Measurements from ENCODE around the gene TRIM10. TPM values are rescaled to one million over a fixed set of nuclear protein-coding genes. Genes with fewer than 3 reads are reported as not detected.

TRIM10 gene
- total and polyA plus RNA-seq, 2 experiments from 2014 or later, result 0.31 TPM; not detected in 1

- no peak for TF ChIP-seq ZNF462 (CRISPR knock-in tag; IDR thresholded peaks at IDR 0.05)
These were observed 25.3 kb downstream of the TRIM10 start, which contains the start of gene TRIM40 (continued) for GRCh38 chr6:30135757-30136156.

DNA sequence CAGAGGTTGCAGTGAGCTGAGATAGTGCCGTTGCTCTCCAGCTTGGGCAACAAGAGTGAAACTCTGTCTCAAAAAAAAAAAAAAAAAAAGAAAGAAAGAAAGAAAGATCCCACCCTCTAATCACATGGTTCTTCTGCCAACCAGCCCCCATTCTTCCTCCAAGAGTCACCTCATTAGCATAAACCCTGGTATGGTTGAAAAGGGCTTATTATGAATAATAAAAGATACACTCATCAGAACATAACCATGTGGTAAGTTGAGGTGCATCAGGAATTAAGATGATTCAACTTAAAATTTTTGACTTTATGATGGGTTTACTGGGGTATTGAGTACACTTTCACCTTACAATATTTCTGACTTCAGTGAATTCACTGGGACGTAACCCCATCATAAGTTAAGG lies 25.9 kb downstream of the TRIM10 start:
- no peaks in the 10 kb centered on the region for H3K36me3 Mint-ChIP-seq (ENCODE audit: low read depth)
- no peaks in the 10 kb centered on the region for H3K79me2 ChIP-seq (replicated peaks; ENCODE audit: insufficient read depth)
- H2AFZ ChIP-seq, result no peak overlapping the region
- H3K4me3 ChIP-seq, result no peak overlapping the region
- no peak for DNase-seq (ENCODE audit: low spot score)
- no peak overlapping the region for H3K4me3 Mint-ChIP-seq
- H3K9me2 ChIP-seq (ENCODE audit: insufficient read depth), result no peaks in the 10 kb centered on the region
- no peaks in the 10 kb centered on the region for H3K4me1 ChIP-seq (ENCODE audit: insufficient read depth)
- no peaks in the 10 kb centered on the region for H3K36me3 ChIP-seq (ENCODE audit: insufficient read depth)
- no peak overlapping the region for H3K27ac Mint-ChIP-seq
- no peaks in the 10 kb centered on the region for H3F3A ChIP-seq (replicated peaks; ENCODE audit: low read depth)
- no peaks in the 10 kb centered on the region for H3K9me3 Mint-ChIP-seq
- no peaks in the 10 kb centered on the region for H4K20me1 ChIP-seq (replicated peaks; ENCODE audit: insufficient read depth)
- H3K4me1 Mint-ChIP-seq, result peaks cover 3% of the 10 kb centered on the region; the same call in 2 of the 3 replicates
- no peak overlapping the region for H3K4me2 ChIP-seq
- peaks cover 27% of the 10 kb centered on the region for H3K27me3 ChIP-seq (ENCODE audit: insufficient read depth)
- H3K27me3 Mint-ChIP-seq (ENCODE audit: insufficient read depth, low read depth, poor library complexity), result peaks cover 10% of the 10 kb centered on the region
- ATAC-seq, result no peak
- H3K27ac ChIP-seq (ENCODE audit: low read depth), result no peak overlapping the region
- no peak for TF ChIP-seq POLR2AphosphoS5 (IDR thresholded peaks at IDR 0.05; ENCODE audit: low read depth)
- no peak for TF ChIP-seq CTCF (conservative IDR thresholded peaks at IDR 0.05; ENCODE audit: low read depth in 2 of 2)
- TF ChIP-seq ZNF462 (CRISPR knock-in tag; IDR thresholded peaks at IDR 0.05), result no peak
- no peak for TF ChIP-seq ETS1 (IDR thresholded peaks at IDR 0.05)
- no peak for TF ChIP-seq JUNB (IDR thresholded peaks at IDR 0.05; ENCODE audit: unreplicated experiment)
- no peak for TF ChIP-seq STAT1 (IDR thresholded peaks at IDR 0.05; ENCODE audit: unreplicated experiment)
- TF ChIP-seq EZH2phosphoT487 (IDR thresholded peaks at IDR 0.05; ENCODE audit: unreplicated experiment), result no peak

Data from GM23338 (cell line).